ENCODE measurements around the gene ATM.

- TF ChIP-seq RARB (CRISPR knock-in tag; IDR thresholded peaks at IDR 0.05) (no peak), CSRNP3 (CRISPR knock-in tag; IDR thresholded peaks at IDR 0.05) (no peak), BACH2 (CRISPR knock-in tag; IDR thresholded peaks at IDR 0.05; ENCODE audit: borderline replicate concordance) (no peak), OSR1 (CRISPR knock-in tag; IDR thresholded peaks at IDR 0.05) (no peak), ARNTL (CRISPR knock-in tag; IDR thresholded peaks at IDR 0.05; ENCODE audit: borderline replicate concordance, low read depth) (no peak), ZNF70 (CRISPR knock-in tag; IDR thresholded peaks at IDR 0.05) (no peak), TOX (CRISPR knock-in tag; IDR thresholded peaks at IDR 0.05; ENCODE audit: borderline replicate concordance) (no peak), PATZ1 (CRISPR knock-in tag; IDR thresholded peaks at IDR 0.05; ENCODE audit: borderline replicate concordance) (no peak), CREB5 (CRISPR knock-in tag; IDR thresholded peaks at IDR 0.05; ENCODE audit: low read depth) (no peak), TCF4 (CRISPR knock-in tag; IDR thresholded peaks at IDR 0.05; ENCODE audit: borderline replicate concordance) (no peak), ISL1 (CRISPR knock-in tag; IDR thresholded peaks at IDR 0.05) (no peak), SNAI2 (CRISPR knock-in tag; IDR thresholded peaks at IDR 0.05) (no peak)
Measured at GRCh38 chr11:108278546-108278945, 55.7 kb downstream of the ATM start.

Data from SK-N-SH treated with all-trans-retinoic acid at 6 μM for 48 hours (cell line).